Panc1 (cell line): Measurements from ENCODE around the gene PGK1. TPM values are rescaled to one million over a fixed set of nuclear protein-coding genes. Genes with fewer than 3 reads are reported as not detected.
"Not testable (repeated sequence)": the region's sequence is repeated elsewhere in the genome, so short reads cannot be mapped to it uniquely, and the experiment has no call there.

ENCODE experiments used
- ATAC-seq: fragments of 200-7000 bp; cut with Tn5 transposase; 2 replicates; pipeline ENCODE4 v1.9.1; 2020; ENCODE audit warnings: mild to moderate bottlenecking, moderate library complexity
- BruUV-seq: library from RNA; stranded (reverse); fragments of 400-500 nt; replicated peaks from 2 replicates; lab custom pipeline; 2021; lab: Mats Ljungman, UMichigan
- CTCF ChIA-PET: fragments of 300-600 bp; sonication (Branson Sonifier 250); formaldehyde crosslinking; loops from one replicate; lab custom pipeline; 2022; ENCODE audit warnings: antibody characterized with exemption; lab: Charles Lee
- POLR2A ChIA-PET: fragments of 300-600 bp; sonication (Branson Sonifier 250); formaldehyde crosslinking; loops from one replicate; lab custom pipeline; 2022; ENCODE audit warnings: antibody characterized with exemption; lab: Charles Lee
- DNase-seq: peaks from one replicate; pipeline ENCODE4 v3.0.0-alpha.2; 2010; ENCODE audit warnings: low read depth, low spot score
- H3K27ac ChIP-seq: 2 replicates; pipeline ENCODE4 v1.5.1; 2011; ENCODE audit warnings: mild to moderate bottlenecking, low read length, inconsistent platforms
- H3K27me3 ChIP-seq: fragments of 200-500 bp; sonication (Bioruptor generic); 2 replicates; pipeline ENCODE4 v1.6.0; 2014; ENCODE audit warnings: low read length, inconsistent platforms; ENCODE audit not compliant: control insufficient read depth, insufficient read depth
- H3K36me3 ChIP-seq: fragments of 200-500 bp; sonication (Bioruptor generic); 2 replicates; pipeline ENCODE4 v1.5.1; 2014; ENCODE audit warnings: inconsistent platforms, mild to moderate bottlenecking, low read length, moderate library complexity; ENCODE audit not compliant: control insufficient read depth, insufficient read depth
- H3K4me1 ChIP-seq: 2 replicates; pipeline ENCODE4 v1.5.1; 2011; ENCODE audit warnings: inconsistent platforms, mild to moderate bottlenecking, low read length, moderate library complexity; ENCODE audit not compliant: control insufficient read depth, insufficient read depth
- H3K4me3 ChIP-seq, 2 experiments: 2 replicates each; pipeline ENCODE4 v1.5.1; 2011 to 2012; ENCODE audit warnings: low read depth in 2 of 2, low read length in 2 of 2, mild to moderate bottlenecking in 2 of 2, inconsistent platforms in 1 of 2, moderate library complexity in 1 of 2
- H3K9me3 ChIP-seq: fragments of 200-500 bp; sonication (Bioruptor generic); 2 replicates; pipeline ENCODE4 v1.5.1; 2014; ENCODE audit warnings: low read depth, mild to moderate bottlenecking, inconsistent platforms, low read length, moderate library complexity; ENCODE audit not compliant: control insufficient read depth, insufficient read depth
- POLR2AphosphoS5 ChIP-seq: IDR thresholded peaks from 2 replicates; pipeline ENCODE4 v1.6.1; 2012; ENCODE audit warnings: mild to moderate bottlenecking, low read depth, low read length, moderate library complexity
- SIN3A ChIP-seq: IDR thresholded peaks from 2 replicates; pipeline ENCODE4 v1.6.1; 2012; ENCODE audit warnings: low read depth, mild to moderate bottlenecking, low read length, moderate library complexity, borderline replicate concordance; ENCODE audit not compliant: insufficient read depth
- TCF7L2 ChIP-seq: IDR thresholded peaks from 2 replicates; pipeline ENCODE4 v1.6.1; 2011; ENCODE audit warnings: mild to moderate bottlenecking, low read depth, low read length, inconsistent platforms
- in situ Hi-C: cut with HindIII; loops from 2 replicates; pipeline ENCODE4 v1.10.0; 2016; ENCODE audit warnings: low sequenced_read_pairs, low pct_unique_long_range_greater_than_20kb
- intact Hi-C: fragments of 100-400 bp; cut with micrococcal nuclease; formaldehyde crosslinking; loops from one replicate; pipeline ENCODE4 v1.10.0; 2022; ENCODE audit not compliant: unreplicated experiment
- total RNA-seq: library from RNA; stranded (reverse); gene quantifications from one replicate; pipeline ENCODE4 v1.2.1, GENCODE V29; 2021; ENCODE audit not compliant: unreplicated experiment
- TF ChIP-seq, protein P1 (sequence below): fragments of 450-650 bp; IDR thresholded peaks from 2 replicates; pipeline ENCODE4 v1.5.1; 2017; ENCODE audit warnings: mild to moderate bottlenecking
- TF ChIP-seq, protein P2 (sequence below), 2 experiments: IDR thresholded peaks; 2 replicates each; pipeline ENCODE4 v1.6.1; 2011 to 2012; ENCODE audit warnings: low read depth in 2 of 2, control low read depth in 1 of 2, low read length in 1 of 2, mild to moderate bottlenecking in 1 of 2, moderate library complexity in 1 of 2; ENCODE audit not compliant: insufficient read depth in 1 of 2

PGK1 gene
- total RNA-seq, 1 experiment from 2014 or later: 541 TPM

DNA sequence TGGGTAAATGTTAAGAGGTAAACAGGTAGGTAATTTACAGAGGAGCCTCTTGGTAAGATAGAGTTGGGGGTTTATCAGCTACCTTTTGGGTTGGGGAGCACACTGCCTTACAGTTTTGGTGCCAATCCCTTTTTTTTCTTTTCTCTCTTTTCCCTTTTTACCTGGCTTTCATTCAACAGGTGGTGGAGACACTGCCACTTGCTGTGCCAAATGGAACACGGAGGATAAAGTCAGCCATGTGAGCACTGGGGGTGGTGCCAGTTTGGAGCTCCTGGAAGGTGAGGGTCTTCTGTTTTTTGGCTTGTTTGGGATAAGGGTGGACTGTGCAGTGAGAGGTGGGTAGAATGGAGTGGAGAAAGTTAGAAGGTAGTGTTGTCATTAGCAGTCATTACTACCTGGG, 21.1 kb downstream of the PGK1 start:
- no peak for DNase-seq
- TF ChIP-seq SIN3A: no peak
- no peak for TF ChIP-seq TCF7L2
- intact Hi-C loops (no loop called here), in situ Hi-C loops (no loop called here)
- no TSS peak for BruUV-seq
- no peak overlapping the region for H3K4me3 ChIP-seq
- ChIA-PET CTCF (no interaction called here), POLR2A (interaction anchor here (0.6 kb wide), 1 partner anchor 10 kb away, joined by 7 read pairs; no protein-coding TSS in a partner anchor)
- no peaks in the 10 kb centered on the region for H3K27me3 ChIP-seq
- no peak for ATAC-seq
- H3K4me1 ChIP-seq: no peaks in the 10 kb centered on the region
- H3K36me3 ChIP-seq: peaks cover 55% of the 10 kb centered on the region
- no peaks in the 10 kb centered on the region for H3K9me3 ChIP-seq
- H3K27ac ChIP-seq: no peak overlapping the region

DNA sequence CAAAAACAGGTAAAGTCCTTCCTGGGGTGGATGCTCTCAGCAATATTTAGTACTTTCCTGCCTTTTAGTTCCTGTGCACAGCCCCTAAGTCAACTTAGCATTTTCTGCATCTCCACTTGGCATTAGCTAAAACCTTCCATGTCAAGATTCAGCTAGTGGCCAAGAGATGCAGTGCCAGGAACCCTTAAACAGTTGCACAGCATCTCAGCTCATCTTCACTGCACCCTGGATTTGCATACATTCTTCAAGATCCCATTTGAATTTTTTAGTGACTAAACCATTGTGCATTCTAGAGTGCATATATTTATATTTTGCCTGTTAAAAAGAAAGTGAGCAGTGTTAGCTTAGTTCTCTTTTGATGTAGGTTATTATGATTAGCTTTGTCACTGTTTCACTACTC, 21.7 kb downstream of the PGK1 start:
- H3K4me3 ChIP-seq, ATAC-seq, CTCF ChIA-PET, intact Hi-C loops, H3K27ac ChIP-seq, POLR2A ChIA-PET, BruUV-seq, in situ Hi-C loops, H3K9me3 ChIP-seq, DNase-seq, H3K4me1 ChIP-seq, H3K27me3 ChIP-seq: not testable (repeated sequence)
- peaks cover 51% of the 10 kb centered on the region for H3K36me3 ChIP-seq

DNA sequence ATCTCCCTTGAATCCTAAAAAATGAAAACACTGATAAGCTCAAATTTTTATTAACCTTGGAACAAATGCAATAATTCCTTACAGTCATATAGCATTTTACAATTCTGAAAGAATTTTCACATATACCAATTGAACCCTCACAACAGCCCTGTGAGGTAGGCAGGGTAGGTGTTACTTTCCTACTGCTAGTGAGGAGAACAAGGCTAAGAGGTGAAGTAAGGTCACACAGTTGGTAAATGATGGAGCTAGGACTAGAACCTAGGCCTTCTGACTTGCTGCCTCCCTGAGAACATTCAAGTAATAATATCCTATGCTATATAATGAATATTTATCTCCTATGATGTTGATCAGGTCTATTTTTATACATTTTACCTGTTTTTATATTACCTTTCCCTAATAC, 25.7 kb downstream of the PGK1 start:
- ChIA-PET POLR2A (no interaction called here), CTCF (no interaction called here)
- H3K9me3 ChIP-seq: no peaks in the 10 kb centered on the region
- intact Hi-C loops: no loop called here
- no peak overlapping the region for H3K4me3 ChIP-seq
- in situ Hi-C loops: no loop called here
- peaks cover 31% of the 10 kb centered on the region; the same call in 1 of the 2 replicates for H3K36me3 ChIP-seq
- no peaks in the 10 kb centered on the region for H3K4me1 ChIP-seq
- no TSS peak for BruUV-seq
- no peak for ATAC-seq
- DNase-seq: no peak
- no peak for TF ChIP-seq SIN3A
- TF ChIP-seq, protein P1, sequence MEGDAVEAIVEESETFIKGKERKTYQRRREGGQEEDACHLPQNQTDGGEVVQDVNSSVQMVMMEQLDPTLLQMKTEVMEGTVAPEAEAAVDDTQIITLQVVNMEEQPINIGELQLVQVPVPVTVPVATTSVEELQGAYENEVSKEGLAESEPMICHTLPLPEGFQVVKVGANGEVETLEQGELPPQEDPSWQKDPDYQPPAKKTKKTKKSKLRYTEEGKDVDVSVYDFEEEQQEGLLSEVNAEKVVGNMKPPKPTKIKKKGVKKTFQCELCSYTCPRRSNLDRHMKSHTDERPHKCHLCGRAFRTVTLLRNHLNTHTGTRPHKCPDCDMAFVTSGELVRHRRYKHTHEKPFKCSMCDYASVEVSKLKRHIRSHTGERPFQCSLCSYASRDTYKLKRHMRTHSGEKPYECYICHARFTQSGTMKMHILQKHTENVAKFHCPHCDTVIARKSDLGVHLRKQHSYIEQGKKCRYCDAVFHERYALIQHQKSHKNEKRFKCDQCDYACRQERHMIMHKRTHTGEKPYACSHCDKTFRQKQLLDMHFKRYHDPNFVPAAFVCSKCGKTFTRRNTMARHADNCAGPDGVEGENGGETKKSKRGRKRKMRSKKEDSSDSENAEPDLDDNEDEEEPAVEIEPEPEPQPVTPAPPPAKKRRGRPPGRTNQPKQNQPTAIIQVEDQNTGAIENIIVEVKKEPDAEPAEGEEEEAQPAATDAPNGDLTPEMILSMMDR: no peak
- no peak overlapping the region for H3K27ac ChIP-seq
- no peaks in the 10 kb centered on the region for H3K27me3 ChIP-seq

DNA sequence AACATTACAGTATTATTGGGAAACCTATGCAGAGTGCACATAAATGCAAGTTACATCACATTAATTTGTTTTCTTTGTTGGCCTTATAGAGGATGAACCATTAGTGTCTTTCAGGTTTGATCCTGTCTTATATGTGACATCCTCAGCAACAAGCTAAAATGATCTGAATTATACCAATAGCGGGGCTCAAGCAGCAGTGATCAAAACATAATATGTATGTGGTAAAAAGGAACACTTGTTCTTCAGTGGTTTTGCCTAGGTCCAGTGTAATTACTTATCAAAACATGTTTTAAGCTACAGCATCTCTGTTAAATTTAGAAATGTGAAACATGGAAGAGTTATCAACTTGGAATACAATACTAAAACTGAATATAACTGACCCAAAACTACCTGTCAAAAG, 26.3 kb downstream of the PGK1 start:
- ChIA-PET POLR2A (no interaction called here), CTCF (no interaction called here)
- Histone ChIP-seq H3K4me1 (no peaks in the 10 kb centered on the region), H3K4me3 (no peak overlapping the region), H3K27me3 (no peaks in the 10 kb centered on the region), H3K27ac (no peak overlapping the region), H3K36me3 (peaks cover 27% of the 10 kb centered on the region; the same call in 1 of the 2 replicates), H3K9me3 (no peaks in the 10 kb centered on the region)
- in situ Hi-C loops: no loop called here
- intact Hi-C loops: no loop called here
- TF ChIP-seq SIN3A (no peak), POLR2AphosphoS5 (no peak)
- TF ChIP-seq, protein P1: no peak
- TF ChIP-seq, protein P2, sequence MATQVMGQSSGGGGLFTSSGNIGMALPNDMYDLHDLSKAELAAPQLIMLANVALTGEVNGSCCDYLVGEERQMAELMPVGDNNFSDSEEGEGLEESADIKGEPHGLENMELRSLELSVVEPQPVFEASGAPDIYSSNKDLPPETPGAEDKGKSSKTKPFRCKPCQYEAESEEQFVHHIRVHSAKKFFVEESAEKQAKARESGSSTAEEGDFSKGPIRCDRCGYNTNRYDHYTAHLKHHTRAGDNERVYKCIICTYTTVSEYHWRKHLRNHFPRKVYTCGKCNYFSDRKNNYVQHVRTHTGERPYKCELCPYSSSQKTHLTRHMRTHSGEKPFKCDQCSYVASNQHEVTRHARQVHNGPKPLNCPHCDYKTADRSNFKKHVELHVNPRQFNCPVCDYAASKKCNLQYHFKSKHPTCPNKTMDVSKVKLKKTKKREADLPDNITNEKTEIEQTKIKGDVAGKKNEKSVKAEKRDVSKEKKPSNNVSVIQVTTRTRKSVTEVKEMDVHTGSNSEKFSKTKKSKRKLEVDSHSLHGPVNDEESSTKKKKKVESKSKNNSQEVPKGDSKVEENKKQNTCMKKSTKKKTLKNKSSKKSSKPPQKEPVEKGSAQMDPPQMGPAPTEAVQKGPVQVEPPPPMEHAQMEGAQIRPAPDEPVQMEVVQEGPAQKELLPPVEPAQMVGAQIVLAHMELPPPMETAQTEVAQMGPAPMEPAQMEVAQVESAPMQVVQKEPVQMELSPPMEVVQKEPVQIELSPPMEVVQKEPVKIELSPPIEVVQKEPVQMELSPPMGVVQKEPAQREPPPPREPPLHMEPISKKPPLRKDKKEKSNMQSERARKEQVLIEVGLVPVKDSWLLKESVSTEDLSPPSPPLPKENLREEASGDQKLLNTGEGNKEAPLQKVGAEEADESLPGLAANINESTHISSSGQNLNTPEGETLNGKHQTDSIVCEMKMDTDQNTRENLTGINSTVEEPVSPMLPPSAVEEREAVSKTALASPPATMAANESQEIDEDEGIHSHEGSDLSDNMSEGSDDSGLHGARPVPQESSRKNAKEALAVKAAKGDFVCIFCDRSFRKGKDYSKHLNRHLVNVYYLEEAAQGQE (IDR thresholded peaks at IDR 0.05; ENCODE audit: insufficient read depth in 1 of 2, low read depth in 2 of 2, low read length in 1 of 2): no peak
- no TSS peak for BruUV-seq
- DNase-seq (no peak), ATAC-seq (no peak)
